HG02973 (cell line): ENCODE results near the gene GABRB1.

ENCODE experiments used
- ATAC-seq: cut with Tn5 transposase; IDR thresholded peaks from one replicate; pipeline ENCODE4 v1.9.1; 2021; ENCODE audit warnings: moderate library complexity; ENCODE audit not compliant: unreplicated experiment

Gene GABRB1

DNA sequence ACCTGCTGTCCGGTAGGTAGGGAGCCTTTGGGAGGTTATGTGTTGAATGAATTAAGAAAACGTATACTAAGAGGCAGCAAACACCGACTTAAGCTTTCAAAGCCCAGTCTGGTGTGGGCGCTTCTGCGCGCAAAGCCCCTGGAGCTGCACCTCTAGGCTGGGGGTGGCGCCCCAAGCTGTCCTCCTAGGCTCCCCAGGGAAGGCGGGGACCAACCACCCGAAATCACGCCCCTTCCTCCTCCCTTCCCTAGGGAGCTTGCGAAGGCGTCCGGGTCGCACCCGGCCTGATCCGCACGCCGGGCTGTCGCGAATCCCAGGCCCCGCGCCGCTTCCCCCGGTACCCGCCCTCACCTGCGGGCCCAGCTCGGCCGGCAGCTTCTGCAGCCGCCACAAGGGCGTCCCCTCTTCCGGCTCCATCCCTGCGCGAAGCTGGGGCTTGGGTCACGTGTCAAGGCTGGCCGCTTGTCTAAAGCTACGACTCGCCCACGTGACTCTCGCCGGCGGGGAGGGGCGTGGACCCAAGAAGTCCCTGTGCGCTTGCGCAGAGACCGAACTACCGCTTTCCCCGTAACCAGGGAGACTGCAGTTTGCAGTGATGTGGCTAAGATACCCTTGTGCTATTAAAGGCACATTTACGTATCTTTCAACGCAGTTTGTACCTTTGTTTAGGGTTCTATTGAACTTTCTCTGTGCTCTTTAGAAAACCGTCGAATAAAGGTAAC, 432.0 kb downstream of the GABRB1 start, which contains the start of gene COMMD8:
Gene COMMD8 (minus strand): TSS at position 468 of the 722 bp plus-strand sequence. CDS start 51 bp downstream, at position 417.
- peak; percentile 86 for ATAC-seq

DNA sequence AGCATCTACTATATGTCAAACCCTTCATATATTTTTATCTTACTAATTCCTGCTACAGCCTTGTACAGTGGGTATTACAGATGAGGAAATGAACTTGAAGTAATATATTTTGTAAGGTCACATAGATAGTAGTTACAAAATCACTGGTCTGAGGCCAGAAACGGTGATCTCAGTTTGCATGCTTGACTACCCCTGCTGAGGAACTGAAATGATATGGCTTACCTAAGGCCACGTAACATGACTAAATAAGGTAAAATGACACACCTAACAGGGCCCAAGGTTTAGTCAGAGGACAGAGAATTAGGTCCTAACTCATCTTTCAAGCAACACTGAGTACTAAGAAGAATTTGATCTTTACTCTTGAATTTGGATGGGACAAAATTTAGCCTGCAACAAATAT, 433.6 kb downstream of the GABRB1 start:
- peak; percentile 39 for ATAC-seq

DNA sequence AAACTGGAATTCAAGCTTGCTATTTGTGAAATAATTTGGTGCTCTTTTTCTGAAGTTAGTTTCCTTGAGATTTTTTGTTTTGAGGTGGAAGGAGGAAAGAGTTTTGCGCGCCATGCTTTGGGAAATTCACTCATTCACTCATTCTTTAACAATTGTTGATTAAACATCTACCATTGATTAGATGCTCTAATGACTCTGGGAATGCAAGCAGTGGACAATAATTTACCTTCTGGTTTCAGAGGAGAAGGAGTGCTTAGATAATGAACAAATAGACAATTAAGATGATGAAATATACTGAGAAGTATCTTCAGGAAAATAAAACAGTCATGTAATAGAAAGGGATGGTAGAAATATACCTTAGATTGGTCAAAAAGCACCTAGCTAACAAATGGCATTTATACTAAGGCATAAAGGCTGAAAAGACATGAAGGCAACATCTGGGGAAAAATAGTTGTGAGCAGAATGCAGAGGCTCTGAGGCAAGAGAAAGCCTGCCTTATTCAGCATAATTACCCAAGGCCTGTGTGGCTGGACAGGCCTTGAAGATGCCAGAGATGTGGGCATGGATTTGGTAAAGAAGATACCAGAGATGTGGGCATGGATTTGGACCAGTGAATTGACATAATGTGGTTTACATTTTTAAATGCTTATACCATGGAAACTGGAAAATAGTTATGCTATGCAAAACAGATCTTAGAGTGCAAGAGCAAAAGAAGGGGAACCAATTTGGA, 434.9 kb downstream of the GABRB1 start:
- no peak for ATAC-seq

DNA sequence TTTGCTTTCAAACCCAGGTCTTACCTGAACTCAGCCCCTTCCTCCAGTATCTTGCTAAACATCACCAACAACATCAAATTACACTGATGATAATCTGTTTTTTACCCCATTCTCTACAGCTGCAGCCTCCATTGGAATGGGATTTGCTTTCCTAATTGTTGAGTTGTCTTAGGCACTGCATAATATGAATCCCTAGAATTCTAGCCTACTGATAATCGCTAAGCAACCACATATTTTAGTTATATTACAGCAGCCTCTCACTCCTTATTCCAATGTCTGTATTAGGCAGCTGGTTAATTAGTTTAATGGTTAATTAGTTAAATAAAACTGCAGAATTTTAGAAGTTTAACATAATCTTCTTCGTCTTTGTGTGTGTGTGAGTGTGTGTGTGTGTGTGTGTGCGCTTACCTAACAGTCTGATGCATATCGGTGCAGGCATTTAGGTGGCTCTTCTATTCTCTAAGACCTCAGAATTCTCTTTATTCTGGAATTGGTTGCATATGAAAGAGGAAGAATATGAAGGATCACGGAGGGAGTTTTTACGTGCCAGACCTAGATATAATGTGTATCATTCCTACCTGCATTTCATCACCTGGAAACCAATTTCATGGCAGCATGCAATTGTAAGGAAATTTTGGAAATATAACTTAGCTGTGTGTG, 437.5 kb downstream of the GABRB1 start:
- ATAC-seq, result no peak

DNA sequence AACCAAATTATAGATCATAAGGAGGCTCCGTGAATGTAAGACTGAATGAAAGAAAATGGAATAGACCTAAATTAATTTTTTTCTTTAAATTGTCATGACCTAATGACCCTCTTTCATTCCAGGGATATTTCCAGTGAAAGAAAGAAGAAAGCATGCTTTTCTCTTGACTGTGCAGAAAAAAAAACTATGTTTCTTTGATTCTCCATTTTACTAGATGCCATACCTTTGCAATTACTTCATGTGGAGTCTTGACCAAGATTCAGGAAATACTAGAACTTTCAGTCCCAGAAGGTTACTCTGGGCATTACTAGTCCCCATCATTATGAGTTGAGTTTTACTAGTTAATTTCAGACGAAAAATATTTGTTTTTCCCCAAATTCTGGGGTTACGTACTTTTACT, 438.6 kb downstream of the GABRB1 start:
- ATAC-seq, result no peak

DNA sequence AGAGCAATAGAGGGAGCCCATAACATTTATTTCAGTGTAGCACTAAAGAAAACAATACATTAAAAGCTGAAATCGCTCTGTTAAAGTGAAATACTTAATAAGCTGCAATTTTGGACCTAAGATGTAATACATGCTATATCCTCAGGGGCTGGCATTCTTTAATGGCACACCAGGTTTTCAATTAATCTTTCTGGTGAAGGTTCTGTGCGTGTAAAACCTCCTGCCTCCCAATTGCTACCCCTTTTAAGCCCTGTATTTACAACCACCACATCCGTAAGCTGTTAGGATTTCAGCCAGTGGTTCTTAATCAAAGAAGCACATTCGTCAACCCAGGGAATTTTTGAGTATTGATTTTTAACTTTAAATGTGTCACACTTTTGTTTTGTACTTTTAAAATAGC, 439.7 kb downstream of the GABRB1 start:
- no peak for ATAC-seq

DNA sequence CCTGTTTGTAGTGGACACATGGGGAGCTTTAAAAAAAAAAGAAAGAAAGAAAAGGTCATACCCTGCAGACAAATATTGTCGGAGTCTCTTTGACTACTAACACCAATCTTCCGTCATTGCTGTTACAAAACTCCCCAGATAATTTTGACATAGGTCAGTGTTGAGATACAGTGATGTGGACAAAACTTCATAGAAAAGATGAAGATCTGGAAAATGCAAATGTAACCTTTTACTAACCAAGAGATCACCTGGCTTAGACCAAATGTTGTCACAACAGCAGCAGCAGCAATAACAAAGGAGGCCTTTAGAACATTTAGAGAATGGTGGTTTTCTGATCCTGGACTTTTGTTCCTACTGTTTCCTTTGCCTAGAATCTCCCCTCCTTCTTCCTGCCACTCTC, 440.2 kb downstream of the GABRB1 start:
- ATAC-seq, result no peak

DNA sequence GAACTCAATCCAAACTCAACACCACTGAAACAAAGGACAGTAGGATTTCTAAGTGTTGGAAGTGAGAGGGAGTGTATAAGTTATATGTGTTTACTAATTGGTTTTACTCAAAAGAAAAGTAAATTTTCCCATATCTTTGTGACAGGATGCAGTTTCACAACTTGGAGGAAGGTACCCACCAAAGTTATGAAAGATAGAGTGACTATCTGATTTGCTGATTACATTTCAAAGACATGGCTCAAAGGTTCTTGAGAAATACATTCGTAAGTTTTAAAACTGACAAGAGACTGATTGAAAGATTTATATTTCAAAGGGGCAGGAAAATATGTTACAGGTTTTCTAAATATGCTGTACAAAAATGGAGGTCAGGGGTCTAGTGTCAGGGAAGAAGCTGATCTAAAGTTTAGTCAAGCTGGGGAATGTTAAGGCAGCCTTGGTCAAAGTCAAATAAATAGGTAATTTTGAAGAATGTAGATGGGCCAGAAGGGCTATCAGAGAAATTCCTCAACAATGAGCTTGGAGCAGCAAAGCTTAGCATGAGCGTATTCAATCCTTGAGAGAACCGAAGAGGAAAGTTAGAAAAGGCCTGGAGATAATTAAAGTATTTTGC, 441.9 kb downstream of the GABRB1 start:
- ATAC-seq, result no peak

DNA sequence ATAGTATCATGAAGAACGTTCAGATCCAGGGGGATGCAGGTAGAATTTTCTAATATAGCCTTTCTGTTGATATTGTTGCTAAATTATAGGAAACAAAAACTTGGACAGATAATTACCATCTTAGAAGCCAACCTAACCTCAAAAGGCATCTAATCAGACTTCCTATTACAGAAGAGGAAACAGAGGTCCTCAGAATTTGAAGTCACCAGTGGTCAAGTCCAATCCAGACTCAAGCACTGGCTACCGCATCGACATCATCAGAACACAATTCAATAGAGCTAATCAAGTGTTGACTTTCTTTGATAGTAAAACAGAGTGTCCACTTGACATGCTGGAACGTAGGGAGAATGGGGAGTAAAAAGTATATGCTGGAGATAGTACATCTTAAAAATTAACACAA, 443.4 kb downstream of the GABRB1 start:
- no peak for ATAC-seq

DNA sequence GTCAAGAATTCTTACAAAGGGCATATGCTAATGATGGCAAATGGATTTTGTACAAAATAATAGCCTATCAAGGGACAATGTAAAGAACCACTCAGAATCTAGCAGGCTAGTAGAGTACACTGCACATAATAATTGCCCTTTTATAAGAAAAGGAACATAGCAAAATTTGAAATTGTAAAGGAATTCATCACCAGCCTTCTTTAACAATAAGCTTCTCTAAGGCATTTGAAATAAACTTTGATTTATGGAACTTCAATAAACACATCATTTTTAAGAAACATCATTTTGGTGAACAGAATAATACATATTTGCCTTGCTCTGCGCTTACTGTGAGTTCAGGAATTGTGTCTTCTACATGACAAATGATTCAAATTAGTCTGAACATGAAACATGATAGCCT, 444.0 kb downstream of the GABRB1 start:
- no peak for ATAC-seq
